ENCODE results near the gene BCAS3. TPM values are rescaled to one million over a fixed set of nuclear protein-coding genes. Genes with fewer than 3 reads are reported as not detected.

Gene BCAS3
- total and polyA plus RNA-seq, 10 donors = 3.7 to 56.0 (median 42.3) TPM

GRCh38 chr17:60630352-60630751 lies 47.3 kb upstream of the BCAS3 start:
- no peak for DNase-seq
- 78 to 85% (median 81%) methylated on average over 5 of the region's 5 CpGs for whole genome bisulfite sequencing, 5 donors
- TF ChIP-seq POLR2A (IDR thresholded peaks at IDR 0.05) (no peak), CTCF (IDR thresholded peaks at IDR 0.05 in 8 of 11, conservative IDR thresholded peaks at IDR 0.05 in 3 of 11) (no peak), POLR2AphosphoS5 (IDR thresholded peaks at IDR 0.05) (no peak)

GRCh38 chr17:60631119-60631518 lies 46.5 kb upstream of the BCAS3 start:
- no peak for DNase-seq
- TF ChIP-seq POLR2A (IDR thresholded peaks at IDR 0.05) (no peak), CTCF (IDR thresholded peaks at IDR 0.05 in 8 of 11, conservative IDR thresholded peaks at IDR 0.05 in 3 of 11) (no peak), POLR2AphosphoS5 (IDR thresholded peaks at IDR 0.05) (no peak)
- 88 to 95% (median 91%) methylated on average over 6 of the region's 6 CpGs for WGBS, 5 donors
- intact Hi-C loops (cut with DNase I; ENCODE audit: low total_unique reads) = no loop called here
- Histone ChIP-seq H3K4me3 (no peak overlapping the region), H3K36me3 (peaks cover 0 to 80% (median 22%) of the 10 kb centered on the region in 6 donors), H3K27me3 (replicated peaks in 1 of 7) (no peaks in the 10 kb centered on the region), H3K9me3 (no peaks in the 10 kb centered on the region), H3K27ac (peak overlapping the region in 4 of 8 donors; percentile 19 to 41 (median 30)), H3K4me1 (peaks cover 0 to 4% (median 0%) of the 10 kb centered on the region in 6 donors)

More at GRCh38 chr17:60630352-60630751, 47.3 kb upstream of the BCAS3 start:
- no peak overlapping the region for H3K4me3 ChIP-seq
- intact Hi-C loops (cut with DNase I; ENCODE audit: low total_unique reads) = no loop called here
- peak overlapping the region in 5 of 8 donors; percentile 19 to 41 (median 29) for H3K27ac ChIP-seq
- no peaks in the 10 kb centered on the region for H3K9me3 ChIP-seq
- H3K4me1 ChIP-seq = peaks cover 0 to 4% (median 0%) of the 10 kb centered on the region in 6 donors
- peaks cover 0 to 80% (median 15%) of the 10 kb centered on the region in 6 donors for H3K36me3 ChIP-seq
- H3K27me3 ChIP-seq (replicated peaks in 1 of 7) = no peaks in the 10 kb centered on the region

- Histone ChIP-seq H3K9me3 (no peaks in the 10 kb centered on the region), H3K4me3 (no peak overlapping the region), H3K4me1 (peaks cover 0 to 18% (median 3%) of the 10 kb centered on the region in 6 donors), H3K36me3 (peaks cover 0 to 81% (median 31%) of the 10 kb centered on the region in 6 donors), H3K27ac (no peak overlapping the region), H3K27me3 (replicated peaks in 1 of 7) (no peaks in the 10 kb centered on the region)
- TF ChIP-seq CTCF (IDR thresholded peaks at IDR 0.05 in 8 of 11, conservative IDR thresholded peaks at IDR 0.05 in 3 of 11) (no peak), POLR2AphosphoS5 (IDR thresholded peaks at IDR 0.05) (no peak), POLR2A (IDR thresholded peaks at IDR 0.05) (no peak)
- DNase-seq = no peak
- intact Hi-C loops (cut with DNase I; ENCODE audit: low total_unique reads) = no loop called here
- 91 to 96% (median 94%) methylated on average over 2 of the region's 2 CpGs for WGBS, 5 donors
Observed at GRCh38 chr17:60637683-60638082, 40.0 kb upstream of the BCAS3 start.

- 76 to 88% (median 85%) methylated on average over 4 of the region's 4 CpGs for WGBS, 5 donors
- H3K4me3 ChIP-seq = no peak overlapping the region
- no peak overlapping the region for H3K27ac ChIP-seq
- DNase-seq = no peak
- H3K4me1 ChIP-seq = peaks cover 0 to 18% (median 3%) of the 10 kb centered on the region in 6 donors
- peak in 2 of 11 experiments; percentile 31 to 39 for TF ChIP-seq CTCF (IDR thresholded peaks at IDR 0.05 in 8 of 11, conservative IDR thresholded peaks at IDR 0.05 in 3 of 11)
- no peak for TF ChIP-seq POLR2AphosphoS5 (IDR thresholded peaks at IDR 0.05)
- no peak for TF ChIP-seq POLR2A (IDR thresholded peaks at IDR 0.05)
- peaks cover 0 to 76% (median 29%) of the 10 kb centered on the region in 6 donors for H3K36me3 ChIP-seq
- H3K27me3 ChIP-seq (replicated peaks in 1 of 7) = no peaks in the 10 kb centered on the region
- intact Hi-C loops (cut with DNase I; ENCODE audit: low total_unique reads) = no loop called here
- no peaks in the 10 kb centered on the region for H3K9me3 ChIP-seq
Observed at GRCh38 chr17:60639019-60639330, 38.7 kb upstream of the BCAS3 start.

Data from spleen (tissue), 11 donors.